GM23248 (cell line): ENCODE results near the gene CDC16. TPM values are rescaled to one million over a fixed set of nuclear protein-coding genes. Genes with fewer than 3 reads are reported as not detected.
"Not testable (repeated sequence)": the region's sequence is repeated elsewhere in the genome, so short reads cannot be mapped to it uniquely, and the experiment has no call there.

Source experiments
- DNase-seq: peaks from one replicate; pipeline ENCODE4 v3.0.0-alpha.2; 2015
- H2AFZ ChIP-seq: fragments of 200-600 bp; sonication (generic); 2 replicates; pipeline ENCODE4 v1.6.1; 2016; ENCODE audit warnings: antibody characterized with exemption
- H3F3A ChIP-seq: fragments of 200-600 bp; sonication (generic); 2 replicates; pipeline ENCODE4 v1.6.1; 2016; ENCODE audit warnings: mild to moderate bottlenecking, antibody characterized with exemption, mixed run types; ENCODE audit not compliant: insufficient read depth
- H3K27ac ChIP-seq: fragments of 200-600 bp; sonication (generic); 2 replicates; pipeline ENCODE4 v1.5.1; 2016; ENCODE audit warnings: mild to moderate bottlenecking
- H3K27me3 ChIP-seq: fragments of 200-600 bp; sonication (generic); replicated peaks from 2 replicates; pipeline ENCODE4 v1.6.1; 2016; ENCODE audit warnings: mild to moderate bottlenecking; ENCODE audit not compliant: insufficient read depth
- H3K36me3 ChIP-seq: fragments of 200-600 bp; sonication (generic); 2 replicates; pipeline ENCODE4 v1.6.1; 2016; ENCODE audit warnings: low read depth, mild to moderate bottlenecking
- H3K4me1 ChIP-seq: fragments of 200-600 bp; sonication (generic); 2 replicates; pipeline ENCODE4 v1.6.1; 2016; ENCODE audit warnings: mild to moderate bottlenecking; ENCODE audit not compliant: insufficient read depth
- H3K4me2 ChIP-seq: fragments of 200-600 bp; sonication (generic); one replicate; pipeline ENCODE4 v1.6.1; 2016; ENCODE audit warnings: mild to moderate bottlenecking; ENCODE audit not compliant: unreplicated experiment
- H3K4me3 ChIP-seq: fragments of 200-600 bp; sonication (generic); 2 replicates; pipeline ENCODE4 v1.5.1; 2016; ENCODE audit warnings: mild to moderate bottlenecking
- H3K79me2 ChIP-seq: fragments of 200-600 bp; sonication (generic); 2 replicates; pipeline ENCODE4 v1.6.1; 2016; ENCODE audit warnings: mild to moderate bottlenecking; ENCODE audit not compliant: insufficient read depth
- H3K9ac ChIP-seq: fragments of 200-600 bp; sonication (generic); 2 replicates; pipeline ENCODE4 v1.6.1; 2016; ENCODE audit warnings: mild to moderate bottlenecking
- H3K9me2 ChIP-seq: fragments of 200-600 bp; sonication (generic); 2 replicates; pipeline ENCODE4 v1.6.1; 2016; ENCODE audit warnings: mixed run types, mild to moderate bottlenecking, moderate library complexity; ENCODE audit not compliant: insufficient read depth
- H3K9me3 ChIP-seq: fragments of 200-600 bp; sonication (generic); one replicate; pipeline ENCODE4 v1.6.1; 2017; ENCODE audit warnings: low read depth
- H4K20me1 ChIP-seq: fragments of 200-600 bp; sonication (generic); 2 replicates; pipeline ENCODE4 v1.6.0; 2016; ENCODE audit not compliant: insufficient read depth
- EZH2 ChIP-seq: fragments of 200-600 bp; sonication (generic); IDR thresholded peaks from 2 replicates; pipeline ENCODE4 v1.6.1; 2018; ENCODE audit warnings: antibody characterized with exemption, mild to moderate bottlenecking; ENCODE audit not compliant: insufficient read depth, poor library complexity, severe bottlenecking
- EZH2phosphoT487 ChIP-seq: fragments of 200-600 bp; sonication (generic); IDR thresholded peaks from 2 replicates; pipeline ENCODE4 v1.6.1; 2018; ENCODE audit warnings: antibody characterized with exemption, moderate library complexity, mild to moderate bottlenecking, low read depth; ENCODE audit not compliant: insufficient read depth
- WGBS, 2 experiments: methylation state at CpG; one replicate each; pipeline ENCODE4 v1.1.6; 2015 to 2017; ENCODE audit warnings: low lambda C conversion rate in 2 of 2, low coverage in 1 of 2; ENCODE audit errors: missing lambda C conversion rate in 2 of 2; 5-methylcytosine and 5-hydroxymethylcytosine counted together
- in situ Hi-C: fragments of 300-500 bp; cut with MboI; formaldehyde crosslinking; loops from 2 replicates; pipeline ENCODE4 v1.15.0; 2020
- polyA plus RNA-seq: library from polyadenylated mRNA; unstranded; fragments of >200 nt; fragmentation: Nextera tagmentation; extraction: Ambion mirVana; gene quantifications from 2 replicates; pipeline ENCODE4 v1.2.1, GENCODE V29; 2016
- total RNA-seq: library from RNA; depleted of rRNA; stranded (reverse); fragments of >200 nt; shearing (Covaris generic); gene quantifications from 2 replicates; pipeline ENCODE4 v1.2.3, GENCODE V29; 2014

CDC16 gene
- total and polyA plus RNA-seq, 2 experiments from 2014 or later = 60.2 to 80.0 TPM

GRCh38 chr13:114260814-114261213 lies 26.1 kb downstream of the CDC16 start:
- Histone ChIP-seq H3K27me3 (no peaks in the 10 kb centered on the region), H3K27ac (no peak overlapping the region), H3K4me3 (no peak overlapping the region), H3K9me2 (no peaks in the 10 kb centered on the region), H3K9ac (no peak overlapping the region), H4K20me1 (no peaks in the 10 kb centered on the region), H3F3A (peaks cover 64% of the 10 kb centered on the region), H3K36me3 (peaks cover 76% of the 10 kb centered on the region), H3K4me1 (peaks cover 21% of the 10 kb centered on the region), H3K79me2 (0 out of 2 replicates have a peak, but pooled peaks cover 8% of the 10 kb centered on the region), H2AFZ (no peak overlapping the region), H3K4me2 (no peak overlapping the region), H3K9me3 (no peaks in the 10 kb centered on the region)
- 100% methylated on average over 3 of the region's 3 CpGs for WGBS, 2 experiments
- in situ Hi-C loops = no loop called here
- TF ChIP-seq EZH2phosphoT487 (no peak), EZH2 (no peak)
- no peak for DNase-seq

GRCh38 chr13:114261328-114261965 lies 26.8 kb downstream of the CDC16 start:
- H3K4me2 ChIP-seq = no peak overlapping the region
- H3K9ac ChIP-seq = no peak overlapping the region
- H3K27ac ChIP-seq = no peak overlapping the region
- TF ChIP-seq EZH2phosphoT487 (no peak), EZH2 (no peak)
- H3F3A ChIP-seq = peaks cover 70% of the 10 kb centered on the region
- H3K79me2 ChIP-seq = peaks cover 13% of the 10 kb centered on the region; the same call in 1 of the 2 replicates
- no peak overlapping the region for H2AFZ ChIP-seq
- H3K36me3 ChIP-seq = peaks cover 76% of the 10 kb centered on the region
- H3K9me2 ChIP-seq = no peaks in the 10 kb centered on the region
- H3K9me3 ChIP-seq = no peaks in the 10 kb centered on the region
- in situ Hi-C loops = no loop called here
- 90 to 94% methylated on average over 3 of the region's 3 CpGs for WGBS, 2 experiments
- peaks cover 26% of the 10 kb centered on the region for H3K4me1 ChIP-seq
- no peaks in the 10 kb centered on the region for H4K20me1 ChIP-seq
- no peak for DNase-seq
- H3K4me3 ChIP-seq = no peak overlapping the region
- H3K27me3 ChIP-seq = no peaks in the 10 kb centered on the region

DNA sequence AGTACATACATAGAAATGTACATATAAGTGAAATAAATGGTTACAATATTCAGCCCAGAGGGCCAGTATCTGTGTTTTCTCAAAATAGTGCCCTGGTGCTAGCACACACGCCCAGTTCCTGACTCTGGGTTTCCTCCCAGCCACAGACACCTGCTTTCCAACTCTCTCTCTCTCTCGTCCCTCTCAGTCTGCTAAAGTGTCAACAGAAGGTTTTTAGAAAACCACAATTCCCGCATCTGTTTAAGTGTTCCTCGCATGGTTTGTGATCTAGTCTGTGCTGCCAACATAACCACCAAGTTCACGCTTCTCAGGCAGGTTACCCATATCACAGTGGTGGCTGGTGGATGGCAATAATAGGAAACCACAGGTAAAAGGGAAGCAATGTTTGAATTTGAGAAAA lies 28.9 kb downstream of the CDC16 start:
- Histone ChIP-seq H3K27ac (no peak overlapping the region), H3K9me2 (no peaks in the 10 kb centered on the region), H2AFZ (no peak overlapping the region), H3K4me2 (no peak overlapping the region), H4K20me1 (no peaks in the 10 kb centered on the region), H3K4me3 (no peak overlapping the region), H3K9ac (no peak overlapping the region), H3K79me2 (peaks cover 25% of the 10 kb centered on the region; the same call in 1 of the 2 replicates), H3K36me3 (peaks cover 71% of the 10 kb centered on the region), H3K4me1 (peaks cover 26% of the 10 kb centered on the region), H3F3A (peaks cover 70% of the 10 kb centered on the region), H3K27me3 (no peaks in the 10 kb centered on the region), H3K9me3 (no peaks in the 10 kb centered on the region)
- no peak for DNase-seq
- TF ChIP-seq EZH2 = no peak
- TF ChIP-seq EZH2phosphoT487 = no peak
- in situ Hi-C loops = no loop called here
- 94% methylated on average over 5 of the region's 5 CpGs for WGBS, 2 experiments

- Histone ChIP-seq H3K4me2 (peak overlapping the region; percentile 51), H3K4me1 (peaks cover 26% of the 10 kb centered on the region), H3K79me2 (peaks cover 28% of the 10 kb centered on the region; the same call in 1 of the 2 replicates), H3F3A (peaks cover 68% of the 10 kb centered on the region), H3K27ac (peak overlapping the region; percentile 66), H3K36me3 (peaks cover 69% of the 10 kb centered on the region)
- DNase-seq, H3K4me3 ChIP-seq, in situ Hi-C loops, H4K20me1 ChIP-seq, H2AFZ ChIP-seq, H3K27me3 ChIP-seq, H3K9me2 ChIP-seq, H3K9me3 ChIP-seq, H3K9ac ChIP-seq: not testable (repeated sequence)
- 95 to 98% methylated on average over 13 of the region's 13 CpGs for WGBS, 2 experiments
Measured at GRCh38 chr13:114264313-114264712, 29.6 kb downstream of the CDC16 start.
